ENCODE data around the gene UBXN10. TPM values are rescaled to one million over a fixed set of nuclear protein-coding genes. Genes with fewer than 3 reads are reported as not detected.
A peak's percentile ranks its signal among the peaks of the same experiment; 100 is the strongest.

Gene UBXN10
- total RNA-seq, 4 donors from 2014 or later, result 0.94 to 5.7 (median 2.2) TPM

DNA sequence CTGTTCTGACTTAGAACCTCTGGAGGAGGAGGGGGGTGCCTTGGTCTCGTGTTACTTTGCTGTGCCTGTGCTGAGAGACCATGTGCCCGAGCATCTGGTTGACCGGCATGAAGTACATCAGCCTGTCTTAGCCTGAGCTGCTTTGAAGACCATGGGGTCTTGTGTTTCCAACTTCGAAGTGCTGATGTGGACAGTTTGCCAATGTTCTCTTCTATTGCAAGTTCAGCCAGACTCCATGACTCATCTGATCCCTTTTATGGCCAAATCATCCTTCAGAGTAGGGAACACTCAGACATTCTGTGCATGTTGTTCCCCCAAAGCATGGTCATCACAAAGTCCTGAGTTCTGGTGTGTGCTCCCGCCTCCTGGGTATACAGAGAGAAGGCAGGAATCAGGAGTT is 6.5 kb downstream of the UBXN10 start:
- no peaks in the 10 kb centered on the region for H3K36me3 ChIP-seq
- peak overlapping the region in 2 of 4 donors; percentile 37 to 46 for H3K27ac ChIP-seq
- peaks cover 0 to 28% (median 2%) of the 10 kb centered on the region in 4 donors for H3K4me1 ChIP-seq
- H3K4me3 ChIP-seq, result no peak overlapping the region
- DNase-seq, result no peak
- no peaks in the 10 kb centered on the region for H3K27me3 ChIP-seq
- TF ChIP-seq, protein P1, sequence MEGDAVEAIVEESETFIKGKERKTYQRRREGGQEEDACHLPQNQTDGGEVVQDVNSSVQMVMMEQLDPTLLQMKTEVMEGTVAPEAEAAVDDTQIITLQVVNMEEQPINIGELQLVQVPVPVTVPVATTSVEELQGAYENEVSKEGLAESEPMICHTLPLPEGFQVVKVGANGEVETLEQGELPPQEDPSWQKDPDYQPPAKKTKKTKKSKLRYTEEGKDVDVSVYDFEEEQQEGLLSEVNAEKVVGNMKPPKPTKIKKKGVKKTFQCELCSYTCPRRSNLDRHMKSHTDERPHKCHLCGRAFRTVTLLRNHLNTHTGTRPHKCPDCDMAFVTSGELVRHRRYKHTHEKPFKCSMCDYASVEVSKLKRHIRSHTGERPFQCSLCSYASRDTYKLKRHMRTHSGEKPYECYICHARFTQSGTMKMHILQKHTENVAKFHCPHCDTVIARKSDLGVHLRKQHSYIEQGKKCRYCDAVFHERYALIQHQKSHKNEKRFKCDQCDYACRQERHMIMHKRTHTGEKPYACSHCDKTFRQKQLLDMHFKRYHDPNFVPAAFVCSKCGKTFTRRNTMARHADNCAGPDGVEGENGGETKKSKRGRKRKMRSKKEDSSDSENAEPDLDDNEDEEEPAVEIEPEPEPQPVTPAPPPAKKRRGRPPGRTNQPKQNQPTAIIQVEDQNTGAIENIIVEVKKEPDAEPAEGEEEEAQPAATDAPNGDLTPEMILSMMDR (IDR thresholded peaks at IDR 0.05), result no peak
- no peak for TF ChIP-seq POLR2A (IDR thresholded peaks at IDR 0.05)
- no peaks in the 10 kb centered on the region for H3K9me3 ChIP-seq

DNA sequence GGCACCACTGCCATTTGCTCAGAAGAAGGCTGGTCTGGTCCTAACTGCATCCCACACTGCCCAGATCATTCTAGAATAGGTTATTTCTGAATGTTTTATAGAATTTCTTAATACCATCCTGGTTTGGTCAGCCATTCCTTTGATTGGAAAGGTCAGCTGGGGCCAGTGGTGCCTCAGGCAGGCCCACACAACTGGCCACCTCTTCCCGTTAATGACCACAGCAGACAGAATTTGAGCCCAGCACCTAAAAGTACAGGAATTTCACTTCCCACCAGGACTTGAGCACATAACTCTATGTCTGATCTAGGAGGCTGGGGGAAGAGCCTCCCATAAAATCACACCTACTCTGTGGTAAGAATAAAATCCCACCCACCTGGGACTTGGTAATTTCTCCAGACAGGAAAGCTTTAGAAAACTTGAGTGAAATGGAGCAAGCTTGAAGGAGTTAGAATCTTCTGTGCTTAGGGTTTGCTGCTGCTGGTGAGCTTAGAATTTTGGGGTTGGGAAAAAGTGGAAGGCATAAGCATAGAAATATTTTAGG is 7.0 kb downstream of the UBXN10 start:
- H3K4me3 ChIP-seq, result no peak overlapping the region
- H3K9me3 ChIP-seq, result no peaks in the 10 kb centered on the region
- TF ChIP-seq POLR2A (IDR thresholded peaks at IDR 0.05), result no peak
- TF ChIP-seq, protein P1 (IDR thresholded peaks at IDR 0.05), result no peak
- no peak for DNase-seq
- H3K36me3 ChIP-seq, result no peaks in the 10 kb centered on the region
- H3K27ac ChIP-seq, result peak overlapping the region in 2 of 4 donors; percentile 37 to 46
- H3K4me1 ChIP-seq, result peaks cover 0 to 22% (median 2%) of the 10 kb centered on the region in 4 donors
- H3K27me3 ChIP-seq, result no peaks in the 10 kb centered on the region

DNA sequence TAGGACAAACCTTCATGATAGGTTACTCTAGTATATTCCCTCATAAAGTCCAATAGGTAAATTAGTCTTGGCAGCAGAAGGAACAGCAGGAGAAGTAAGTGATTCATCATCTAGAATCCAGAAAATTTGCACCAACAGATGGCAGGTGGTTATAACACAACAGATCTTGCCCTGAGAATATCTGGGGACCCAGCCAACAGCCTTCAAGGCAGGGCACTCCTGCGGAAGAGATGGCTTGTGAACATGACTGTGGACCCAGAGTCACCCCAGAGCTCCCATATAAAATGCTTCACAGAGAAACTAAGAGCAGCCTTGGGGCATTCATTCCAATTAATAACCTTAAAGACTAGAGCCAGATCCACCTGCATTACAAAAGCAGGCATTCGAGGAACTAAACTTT is 8.3 kb downstream of the UBXN10 start:
- peaks cover 0 to 21% (median 2%) of the 10 kb centered on the region in 4 donors for H3K4me1 ChIP-seq
- no peaks in the 10 kb centered on the region for H3K36me3 ChIP-seq
- no peak overlapping the region for H3K27ac ChIP-seq
- H3K9me3 ChIP-seq, result no peaks in the 10 kb centered on the region
- H3K4me3 ChIP-seq, result no peak overlapping the region
- DNase-seq, result no peak
- H3K27me3 ChIP-seq, result no peaks in the 10 kb centered on the region
- TF ChIP-seq POLR2A (IDR thresholded peaks at IDR 0.05), result no peak
- TF ChIP-seq, protein P1 (IDR thresholded peaks at IDR 0.05), result no peak

DNA sequence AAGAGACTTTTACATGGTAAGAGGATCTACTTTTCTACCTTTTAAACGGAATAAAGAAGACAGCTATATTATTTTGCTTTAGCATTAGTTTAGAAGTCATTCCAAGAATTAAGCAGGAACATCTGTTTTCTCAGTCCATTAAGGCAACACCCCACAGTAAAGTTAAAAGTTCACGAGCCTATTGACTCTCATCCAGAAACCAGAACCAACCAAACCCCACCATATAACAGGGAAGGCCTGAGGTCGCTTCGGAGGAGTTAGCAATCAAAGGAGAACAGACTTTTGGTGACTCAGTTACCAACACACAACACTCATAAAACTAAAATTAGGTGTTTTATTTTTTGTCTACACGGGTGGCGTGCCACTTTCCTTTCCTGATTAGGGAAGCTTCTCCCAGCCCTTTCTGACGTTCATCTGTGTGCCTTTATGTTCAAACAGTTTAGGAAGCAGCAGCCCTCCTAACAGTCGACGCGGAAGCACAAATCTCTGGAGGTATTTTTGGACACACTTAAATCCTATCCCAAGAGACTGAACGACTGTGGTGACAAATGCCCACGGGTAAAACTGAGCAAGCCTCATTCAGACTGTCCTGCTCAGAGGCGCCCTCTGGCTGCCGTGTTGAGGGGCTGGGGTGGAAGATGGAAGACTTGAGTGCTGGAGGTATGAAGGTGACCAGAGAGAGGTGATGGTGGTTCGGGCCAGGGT is 9.0 kb downstream of the UBXN10 start:
- Histone ChIP-seq H3K36me3 (no peaks in the 10 kb centered on the region), H3K27me3 (no peaks in the 10 kb centered on the region), H3K27ac (no peak overlapping the region), H3K9me3 (no peaks in the 10 kb centered on the region), H3K4me1 (peaks cover 0 to 21% (median 2%) of the 10 kb centered on the region in 4 donors), H3K4me3 (no peak overlapping the region)
- no peak for TF ChIP-seq POLR2A (IDR thresholded peaks at IDR 0.05)
- TF ChIP-seq, protein P1 (IDR thresholded peaks at IDR 0.05), result peak; percentile 58 to 85 (median 80)
- DNase-seq, result peak; percentile 74 to 87 (median 82)

DNA sequence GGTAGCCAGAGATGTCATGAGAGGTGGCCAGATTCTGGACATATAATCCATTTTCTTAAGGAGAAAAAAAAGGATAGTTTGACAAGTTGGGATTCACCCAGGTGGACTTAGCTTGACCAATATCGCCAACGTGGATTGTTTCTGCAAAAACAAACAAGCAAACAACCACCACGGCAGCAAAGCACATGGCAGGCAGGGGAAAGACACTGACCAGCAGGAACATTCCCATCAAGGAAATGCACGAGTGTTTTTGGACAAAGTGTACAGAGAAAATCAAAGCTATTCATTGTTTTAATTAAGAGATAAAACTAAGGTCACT is 9.5 kb downstream of the UBXN10 start:
- no peak for TF ChIP-seq POLR2A (IDR thresholded peaks at IDR 0.05)
- TF ChIP-seq, protein P1 (IDR thresholded peaks at IDR 0.05), result no peak
- Histone ChIP-seq H3K27ac (no peak overlapping the region), H3K9me3 (no peaks in the 10 kb centered on the region), H3K36me3 (no peaks in the 10 kb centered on the region), H3K4me1 (peaks cover 0 to 21% (median 2%) of the 10 kb centered on the region in 4 donors), H3K27me3 (no peaks in the 10 kb centered on the region), H3K4me3 (no peak overlapping the region)
- DNase-seq, result no peak
